T-helper 2 cell (primary cell): ENCODE results near the gene PLD1.
A peak's percentile ranks its signal among the peaks of the same experiment; 100 is the strongest.
"Not testable (repeated sequence)": the region's sequence is repeated elsewhere in the genome, so short reads cannot be mapped to it uniquely, and the experiment has no call there.

Source experiments
- DNase-seq, 5 experiments: peaks; one replicate each; pipeline versions ENCODE4 v3.0.0 to v3.0.0-alpha.2; 2012 to 2022

Gene PLD1

DNA sequence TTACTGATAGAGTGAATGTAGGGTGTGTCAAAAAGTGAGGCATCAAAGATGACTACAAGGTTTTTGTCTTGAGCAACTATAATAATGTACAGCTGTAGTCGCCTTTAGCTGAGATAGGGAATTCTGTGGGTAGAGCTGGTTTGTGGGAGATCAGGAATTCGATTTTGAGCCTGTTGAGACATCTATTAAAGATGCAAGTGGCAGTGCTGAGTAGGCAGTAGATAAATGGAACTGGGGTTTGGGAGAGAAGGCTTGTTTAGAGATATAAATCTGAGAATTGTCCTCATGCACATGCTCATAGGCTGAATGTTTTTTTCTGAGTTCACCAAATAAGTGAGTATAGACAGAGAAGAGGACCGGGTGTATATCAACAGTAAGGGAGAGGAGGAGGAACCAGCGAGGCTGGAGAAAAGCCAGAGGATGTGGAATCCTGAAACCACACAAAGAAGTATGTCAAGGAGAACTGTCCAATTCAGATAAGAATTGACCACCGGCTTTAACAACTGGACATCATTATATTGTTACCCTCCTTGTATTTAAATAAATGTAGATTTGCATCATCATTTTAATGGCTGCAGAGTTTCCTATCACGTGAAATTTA, 204.0 kb downstream of the PLD1 start:
- no peak for DNase-seq

DNA sequence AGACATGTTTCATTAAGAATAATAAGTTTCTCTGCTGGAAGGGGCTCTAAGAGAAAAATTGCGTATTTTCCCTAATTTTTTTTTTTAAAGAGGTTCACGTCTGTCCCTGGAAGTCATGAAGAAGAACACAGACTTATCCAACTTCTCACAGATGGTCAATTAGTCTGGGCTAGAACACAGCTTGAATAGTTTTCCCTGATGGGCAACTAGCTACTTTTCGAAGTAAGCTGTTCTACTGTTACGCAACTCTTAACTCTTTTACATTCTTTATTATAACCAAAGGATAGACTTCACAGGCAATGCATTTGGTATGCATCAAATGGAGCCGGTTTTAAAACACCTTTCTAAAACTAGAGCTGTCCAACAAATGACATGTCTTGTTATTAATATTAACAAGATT, 205.9 kb downstream of the PLD1 start:
- no peak for DNase-seq

DNA sequence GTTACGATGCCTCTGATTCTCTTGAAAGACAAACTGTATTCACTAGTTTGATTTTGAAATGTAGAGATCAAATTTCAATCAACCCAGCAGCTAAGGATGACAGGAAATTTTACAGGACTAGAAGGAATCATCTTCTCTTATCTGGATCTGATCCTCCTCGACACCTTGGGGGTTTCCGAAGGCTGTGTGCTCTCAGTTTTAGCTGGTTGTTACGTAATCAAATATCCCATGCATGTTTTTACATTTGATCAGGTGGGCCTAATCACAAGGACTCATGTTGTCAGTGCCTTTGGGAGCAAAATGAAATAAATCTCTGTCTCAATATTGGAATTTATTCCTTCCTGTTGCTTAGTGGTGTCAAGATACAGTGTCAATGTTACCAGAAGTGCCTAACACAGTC, 208.2 kb downstream of the PLD1 start:
- no peak for DNase-seq

DNA sequence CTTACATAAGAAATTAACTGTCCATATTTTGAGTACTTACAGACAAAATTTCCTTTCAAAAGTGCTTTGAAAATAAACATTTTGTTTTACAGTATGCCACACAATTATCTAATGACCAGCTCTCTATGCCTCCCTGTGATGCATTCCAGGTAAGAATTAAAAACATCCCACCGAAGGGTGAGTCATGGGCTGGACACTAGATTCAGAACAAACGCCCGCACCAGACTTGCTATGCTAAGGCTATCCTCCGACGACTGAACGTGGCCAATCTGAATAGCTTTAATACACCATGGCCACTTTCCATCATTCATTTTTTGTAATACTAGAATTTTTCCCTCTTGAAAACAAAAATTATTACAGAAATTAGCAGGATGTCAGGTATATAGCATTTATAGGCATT, 210.3 kb downstream of the PLD1 start:
- no peak for DNase-seq

DNA sequence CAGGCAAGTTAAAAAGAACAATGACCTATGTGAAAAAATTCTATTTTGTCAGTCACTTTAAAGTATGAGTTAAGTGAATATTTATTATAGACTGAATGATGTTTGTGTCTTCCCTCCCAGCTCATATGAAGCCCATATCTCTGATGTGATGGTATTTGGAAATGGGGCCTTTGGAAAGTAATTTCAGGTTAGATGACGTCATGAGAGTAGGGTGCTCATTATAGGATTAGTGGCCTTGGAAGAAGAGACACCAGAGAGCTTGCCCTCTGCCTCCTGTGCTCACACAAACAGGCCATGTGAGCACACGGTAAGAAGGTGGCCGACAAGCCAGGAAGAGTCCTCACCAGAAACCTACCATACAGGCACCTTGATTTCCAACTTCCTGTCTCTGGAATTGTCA, 211.3 kb downstream of the PLD1 start:
- no peak for DNase-seq

DNA sequence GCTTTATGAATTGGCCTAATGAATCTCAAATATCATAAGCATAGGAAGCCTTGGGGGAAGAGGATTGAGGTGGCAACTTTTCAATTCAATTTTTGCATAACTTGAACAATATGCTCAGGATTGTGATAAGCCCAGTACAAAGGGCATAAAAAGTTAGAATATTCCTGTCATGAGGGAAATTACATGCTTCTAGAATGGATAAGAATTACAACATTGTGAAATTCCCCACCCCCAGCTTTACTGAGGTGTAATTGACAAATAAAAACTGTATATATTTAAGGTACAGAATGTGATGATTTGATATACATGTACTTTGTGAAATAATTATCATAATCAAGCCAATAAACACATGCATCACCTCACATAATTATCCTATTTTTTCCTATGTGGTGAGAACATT, 217.5 kb downstream of the PLD1 start:
- no peak for DNase-seq

DNA sequence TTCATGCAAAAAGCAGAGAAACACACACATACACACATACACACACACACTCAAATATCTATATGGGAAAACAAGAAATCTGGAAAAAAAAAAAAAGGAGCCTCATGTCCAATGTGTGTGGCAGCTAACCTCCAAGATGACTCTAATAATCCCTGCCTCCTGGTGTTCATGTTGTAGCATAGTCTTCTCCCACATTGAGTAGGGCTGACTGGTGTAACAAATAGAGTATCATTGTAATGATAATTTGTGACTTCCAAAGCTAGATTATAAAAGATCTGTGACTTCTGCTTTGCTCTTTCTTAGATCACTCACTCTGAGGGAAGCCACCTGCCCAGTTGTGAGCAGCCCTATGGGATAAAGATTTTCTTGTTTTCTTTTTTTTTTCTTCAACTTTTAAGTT, 219.2 kb downstream of the PLD1 start:
- no peak for DNase-seq

DNA sequence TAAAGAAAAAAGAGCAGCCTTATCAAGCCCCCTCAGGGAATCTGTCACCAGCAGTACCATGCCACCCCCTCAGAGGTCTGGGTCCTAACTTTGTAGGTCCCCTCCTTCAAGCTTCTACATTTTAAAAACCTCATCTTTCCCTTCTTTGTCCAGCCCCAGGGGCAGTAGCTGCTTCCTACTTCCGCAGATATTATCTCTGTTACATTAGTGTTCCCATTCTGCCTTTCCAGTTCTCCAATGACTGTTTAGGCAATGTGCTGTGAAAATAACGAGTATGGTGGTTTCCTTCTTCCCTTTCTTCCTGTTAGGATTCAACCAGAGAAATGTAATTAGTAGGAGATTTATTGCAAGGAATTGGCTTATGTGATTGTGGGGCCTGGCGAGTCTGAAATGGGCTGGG, 224.0 kb downstream of the PLD1 start:
- DNase-seq, result no peak

DNA sequence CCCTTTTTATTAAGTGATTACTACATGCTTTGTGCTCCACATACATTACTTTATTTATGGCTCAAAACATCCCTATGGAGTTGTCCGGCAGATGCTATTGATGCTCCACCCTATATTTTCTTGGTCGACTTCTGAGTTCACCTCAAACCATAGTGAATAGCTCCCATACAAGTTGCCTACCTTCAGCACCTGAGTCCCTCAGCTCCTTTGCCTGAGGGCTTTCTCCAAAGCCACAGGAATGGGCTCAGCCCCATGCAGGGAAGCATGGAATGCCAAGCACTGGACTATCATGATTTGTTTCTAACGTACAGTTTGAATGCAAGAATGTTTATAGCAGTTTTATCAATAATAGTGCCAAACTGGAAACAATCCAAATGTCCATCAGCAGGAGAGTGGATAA, 225.2 kb downstream of the PLD1 start:
- DNase-seq, result no peak

DNA sequence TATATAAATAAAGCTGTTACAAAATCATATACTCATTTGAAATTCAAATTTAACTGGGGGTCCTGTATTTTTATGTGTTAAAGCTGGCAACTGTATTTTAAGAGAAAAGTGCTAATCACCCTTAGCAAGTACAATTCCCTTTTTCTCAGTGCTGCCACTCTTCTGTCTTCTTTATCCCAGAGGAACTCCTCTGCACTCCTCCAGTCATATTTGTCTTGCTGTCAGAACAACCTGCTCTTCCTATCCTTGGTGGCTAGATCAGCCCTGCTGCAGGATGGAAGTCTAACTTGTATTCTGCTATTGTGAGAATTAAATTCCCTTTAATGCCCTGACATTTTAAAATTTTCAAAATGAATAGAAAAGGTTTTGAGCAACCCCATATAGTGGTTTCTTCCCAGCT, 226.2 kb downstream of the PLD1 start:
- DNase-seq, result no peak

DNA sequence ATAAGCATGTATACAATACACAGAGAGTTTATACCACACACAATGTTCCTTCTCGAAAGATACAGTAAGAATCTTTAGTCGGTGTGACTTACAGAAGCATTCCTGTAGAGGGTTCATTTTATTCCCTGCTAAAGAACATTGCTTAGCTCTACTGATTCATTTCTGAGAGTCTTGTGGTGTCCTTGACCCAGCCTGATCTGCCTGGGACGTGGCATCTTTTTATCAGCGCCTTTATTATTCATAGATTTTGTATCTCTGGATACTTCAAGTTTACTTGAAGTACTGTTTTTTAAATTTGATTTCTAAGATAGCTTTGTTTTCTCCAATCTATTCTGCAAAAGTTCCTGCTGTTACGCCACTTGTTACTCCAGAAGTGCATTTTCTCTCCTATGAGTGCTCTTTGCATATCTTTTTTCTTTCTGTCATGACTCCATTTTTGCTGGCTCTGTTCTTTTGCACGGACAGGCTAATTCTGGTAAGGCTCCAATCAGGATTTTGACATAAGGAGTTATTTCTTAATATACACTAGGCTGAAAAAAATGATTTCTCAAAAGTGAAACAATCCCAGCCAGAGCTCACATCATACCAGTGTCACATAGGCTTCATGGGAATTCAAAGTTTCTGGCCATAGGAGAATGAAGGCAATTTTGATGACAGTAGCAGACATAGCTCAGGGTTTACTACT, 235.6 kb downstream of the PLD1 start:
- DNase-seq, result no peak

DNA sequence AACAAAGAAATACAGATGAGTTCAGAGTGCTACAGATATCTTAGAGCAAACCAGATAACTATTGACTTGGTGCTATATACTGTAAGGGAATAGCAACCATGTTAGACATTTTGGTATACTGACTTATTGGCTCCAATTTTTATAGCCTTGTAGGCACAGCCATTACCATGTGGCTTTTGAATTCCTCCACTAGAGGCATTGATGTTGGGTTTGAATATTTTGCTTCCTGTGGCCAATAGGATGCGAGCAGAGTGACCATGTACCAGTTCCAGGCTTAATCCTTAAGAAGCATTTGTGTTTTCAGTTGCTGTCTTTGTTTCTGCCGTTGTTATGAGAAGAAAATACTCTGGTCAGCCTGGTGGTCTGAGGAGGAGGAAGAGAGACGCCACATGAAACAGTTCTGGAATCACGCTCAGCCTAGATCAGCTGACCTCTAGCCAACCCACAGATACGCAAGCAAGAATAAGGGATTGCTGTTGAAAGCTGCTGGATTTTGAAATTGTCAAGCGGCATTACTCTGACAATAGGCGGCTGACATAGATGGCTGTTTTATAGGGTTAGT, 240.6 kb downstream of the PLD1 start:
- no peak for DNase-seq

DNA sequence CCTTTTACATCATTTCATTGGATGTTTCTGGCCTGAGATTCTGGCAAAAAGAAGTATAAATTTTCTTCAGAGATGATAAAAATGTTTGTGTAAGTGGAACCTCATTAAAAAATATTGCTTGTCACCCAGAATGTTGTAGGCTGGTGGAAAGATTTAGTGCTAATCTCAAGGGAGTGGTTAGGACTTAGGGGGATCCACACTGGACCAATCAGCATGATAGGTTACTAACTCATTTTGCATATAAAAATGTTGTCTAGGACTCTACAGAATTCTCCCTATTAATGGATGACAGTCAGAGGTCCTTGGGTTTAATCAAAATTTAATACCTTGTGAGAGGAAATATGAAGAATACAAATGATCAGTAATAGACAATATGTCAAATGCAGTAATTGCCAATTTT, 241.5 kb downstream of the PLD1 start:
- DNase-seq, result no peak

DNA sequence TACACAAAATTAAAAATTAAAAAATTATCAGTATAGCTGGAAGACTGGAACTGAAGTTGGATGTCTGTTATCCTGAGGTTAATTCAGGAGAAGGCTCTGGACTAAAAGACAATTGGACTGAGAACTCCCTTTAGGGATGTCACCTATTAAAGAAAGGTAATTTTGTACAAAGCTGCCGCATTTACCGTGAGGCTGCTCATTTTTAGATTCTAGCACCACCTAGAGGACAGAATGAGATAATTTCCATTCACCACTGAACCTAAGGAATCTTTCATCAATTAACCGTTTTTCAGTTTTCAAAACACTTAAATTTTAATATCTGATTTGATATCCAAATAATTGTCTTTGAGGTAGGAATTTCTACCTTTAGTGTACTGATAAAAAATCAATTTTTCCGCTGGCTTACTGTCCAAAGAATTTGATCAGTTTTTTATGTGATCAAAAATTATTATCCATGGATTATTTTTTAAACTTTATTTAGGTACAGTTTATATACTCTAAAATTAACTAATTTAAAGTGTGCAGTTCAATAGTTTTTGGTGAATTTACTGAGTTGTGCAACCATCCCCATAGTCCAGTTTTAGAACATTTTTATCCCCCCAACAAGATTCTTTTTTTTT, 243.4 kb downstream of the PLD1 start:
- DNase-seq, result peak in 2 of 5 experiments; percentile 25 to 66

DNA sequence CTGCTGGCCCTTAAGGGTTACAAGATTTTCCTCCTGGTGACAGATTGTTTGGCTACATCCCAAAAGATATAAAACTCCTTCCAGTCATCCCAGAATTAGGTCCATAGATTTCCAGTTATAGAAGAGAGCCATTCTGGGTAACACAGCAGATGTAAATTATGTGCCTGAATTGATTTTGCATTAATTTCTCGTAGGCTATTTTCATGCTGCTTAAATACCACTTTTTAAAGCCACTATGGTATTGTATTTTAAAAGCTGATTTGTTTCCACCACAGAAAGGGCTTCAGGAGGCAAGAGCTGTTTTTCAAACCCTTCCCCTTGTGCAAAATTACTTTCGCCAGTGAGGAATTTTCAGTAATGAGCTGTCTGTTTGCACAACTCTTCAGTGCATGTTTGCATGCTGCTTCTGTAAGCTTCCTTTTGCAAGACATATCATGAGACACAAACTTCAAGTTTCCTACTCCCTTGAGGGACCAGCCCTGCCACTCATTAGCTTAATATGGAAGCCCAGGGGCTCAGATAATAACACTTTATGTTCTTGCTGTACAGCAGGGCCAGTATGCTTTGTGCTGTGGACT, 244.7 kb downstream of the PLD1 start:
- no peak for DNase-seq

DNA sequence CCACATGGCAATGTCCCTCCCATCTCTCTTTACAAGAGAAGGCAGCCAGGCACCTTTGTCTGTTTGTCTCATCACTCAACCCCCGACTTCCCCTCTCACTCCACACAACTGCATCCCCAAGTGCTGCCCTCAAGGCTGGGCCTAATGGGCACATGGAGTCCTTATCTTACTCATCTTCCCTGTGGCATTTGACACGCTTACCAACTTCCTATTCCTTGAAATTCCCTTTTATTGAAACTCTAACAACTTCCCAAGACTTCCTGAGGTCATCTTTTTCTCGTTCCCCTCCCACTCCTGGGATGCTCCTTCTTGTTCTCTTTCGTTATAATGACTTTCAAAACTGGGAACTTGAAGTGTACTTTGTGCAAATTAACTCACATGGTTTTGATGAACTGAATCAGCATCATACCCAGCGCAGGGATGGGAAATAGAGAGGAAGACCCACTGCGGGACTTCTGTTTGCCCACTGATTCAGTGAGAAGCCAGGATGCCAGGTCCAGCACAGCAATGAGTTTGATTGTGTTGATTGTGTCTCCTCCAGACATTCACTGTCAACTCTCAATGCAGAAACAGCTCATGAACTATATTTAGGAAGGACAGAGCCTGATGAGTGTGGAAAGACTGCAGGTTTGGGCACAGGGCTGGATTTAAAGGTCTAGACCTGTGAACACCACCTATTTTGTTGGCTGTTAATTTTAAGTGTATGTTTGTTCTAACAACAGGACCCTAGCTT, 245.4 kb downstream of the PLD1 start:
- DNase-seq, result no peak

DNA sequence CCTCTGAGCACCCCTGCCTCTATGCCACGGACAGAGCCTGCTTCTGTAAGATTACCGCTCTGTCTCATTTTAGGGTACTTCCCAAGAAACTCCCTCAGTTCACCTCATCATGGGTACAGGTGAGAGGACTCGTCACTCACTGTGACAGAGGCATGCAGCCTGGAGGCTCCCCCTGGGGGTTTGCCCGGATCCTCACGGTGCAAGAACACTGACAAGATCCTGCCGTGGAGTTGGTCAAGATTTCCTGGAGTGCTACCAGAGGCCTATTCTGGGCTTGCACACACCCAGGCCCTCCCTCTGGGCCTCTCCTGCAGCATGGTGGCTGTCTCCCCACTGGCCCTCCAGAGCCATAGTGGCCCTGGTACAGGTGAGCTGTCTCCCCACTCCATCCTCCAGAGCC, 247.0 kb downstream of the PLD1 start:
- no peak for DNase-seq

DNA sequence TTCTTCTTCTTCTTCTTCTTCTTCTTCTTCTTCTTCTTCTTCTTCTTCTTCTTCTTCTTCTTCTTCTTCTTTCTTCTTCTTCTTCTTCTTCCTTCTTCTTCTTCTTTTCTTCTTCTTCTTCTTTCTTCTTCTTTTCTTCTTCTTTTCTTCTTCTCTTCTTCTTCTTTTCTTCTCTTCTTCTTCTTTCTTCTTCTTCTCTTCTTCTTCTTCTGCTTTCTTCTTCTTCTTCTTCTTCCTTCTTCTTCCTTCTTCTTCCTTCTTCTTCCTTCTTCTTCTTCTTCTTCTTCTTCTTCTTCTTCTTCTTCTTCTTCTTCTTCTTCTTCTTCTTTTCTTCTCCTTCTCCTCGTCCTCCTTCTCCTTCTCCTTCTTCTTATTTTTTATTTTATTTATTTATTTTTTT, 247.8 kb downstream of the PLD1 start:
- not testable (repeated sequence) for DNase-seq

DNA sequence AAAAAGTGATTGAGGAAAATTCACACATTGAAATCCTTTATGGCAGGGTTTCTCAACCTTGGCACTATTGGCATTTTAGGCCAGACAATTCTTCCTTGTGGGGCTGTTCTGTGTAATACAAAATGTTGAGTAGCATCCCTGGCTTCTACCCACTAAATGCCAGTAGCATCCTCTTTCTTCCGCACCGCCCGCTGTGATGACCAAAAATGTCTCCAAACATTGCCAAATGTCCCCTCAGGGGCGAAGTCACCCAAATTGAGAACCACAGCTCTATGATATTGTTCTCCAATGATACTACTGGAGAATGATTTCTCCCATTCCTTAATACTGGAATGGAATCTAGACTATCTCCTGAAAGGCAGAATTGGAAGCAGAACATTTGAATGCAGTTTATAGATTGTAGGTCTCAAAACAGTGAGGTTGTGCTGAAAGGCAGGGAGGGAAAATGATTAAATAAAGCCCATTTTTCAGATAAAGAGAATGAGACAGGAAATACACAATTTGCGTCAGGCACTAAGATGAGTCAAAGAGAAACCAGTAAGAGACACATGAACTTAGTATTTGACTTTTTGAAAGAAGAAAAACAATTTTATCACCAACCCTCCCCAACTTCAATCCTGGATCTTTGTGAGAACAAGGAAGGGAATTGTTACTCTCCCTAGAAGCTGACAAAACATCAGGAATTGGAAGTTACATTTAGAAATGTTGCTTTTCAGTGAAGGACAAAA, 248.5 kb downstream of the PLD1 start:
- peak in 1 of 5 experiments; percentile 91 for DNase-seq

DNA sequence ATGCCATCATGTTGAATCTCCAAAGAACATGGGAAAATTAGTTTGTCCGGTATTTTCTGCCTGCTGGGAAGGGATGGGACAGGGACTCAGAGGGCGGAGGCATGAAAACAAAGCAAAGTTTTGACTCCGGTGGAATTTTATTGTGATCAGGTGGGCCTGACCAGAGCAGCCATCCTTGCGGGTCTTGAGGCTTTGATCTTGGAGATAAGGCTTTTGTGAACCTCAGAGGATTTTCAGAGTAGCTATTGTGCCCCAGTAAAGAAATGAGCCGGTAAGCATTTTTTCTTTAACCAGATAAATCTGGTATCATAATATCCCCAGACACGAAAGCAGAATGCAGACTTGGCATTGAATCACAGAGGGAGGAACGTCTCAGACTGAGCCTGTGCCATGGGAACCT, 250.7 kb downstream of the PLD1 start:
- peak in 1 of 5 experiments; percentile 86 for DNase-seq

DNA sequence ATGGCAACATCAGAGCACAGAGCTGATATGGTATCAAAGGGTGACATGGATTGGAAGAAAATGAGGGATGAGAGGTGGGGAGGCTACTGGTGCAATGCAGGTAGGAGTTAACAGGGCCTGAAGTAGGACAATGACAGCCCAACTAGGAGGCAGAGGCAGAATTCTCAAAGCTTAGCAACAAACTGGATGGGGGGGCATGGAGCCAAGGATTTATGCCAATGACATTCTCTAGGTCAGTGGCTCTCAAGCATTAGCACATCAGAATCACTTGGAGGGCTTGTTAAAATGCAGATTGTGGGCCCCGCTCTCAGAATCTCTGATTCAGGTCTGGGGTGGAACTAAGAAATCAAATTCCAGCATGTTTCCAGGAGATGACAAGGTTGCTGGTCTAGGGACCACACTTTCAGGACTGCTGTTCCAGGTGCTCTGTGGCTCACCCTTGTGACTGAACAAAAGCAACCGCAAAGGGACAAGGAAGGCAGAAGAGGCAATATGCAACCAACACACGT, 252.0 kb downstream of the PLD1 start:
- no peak for DNase-seq

DNA sequence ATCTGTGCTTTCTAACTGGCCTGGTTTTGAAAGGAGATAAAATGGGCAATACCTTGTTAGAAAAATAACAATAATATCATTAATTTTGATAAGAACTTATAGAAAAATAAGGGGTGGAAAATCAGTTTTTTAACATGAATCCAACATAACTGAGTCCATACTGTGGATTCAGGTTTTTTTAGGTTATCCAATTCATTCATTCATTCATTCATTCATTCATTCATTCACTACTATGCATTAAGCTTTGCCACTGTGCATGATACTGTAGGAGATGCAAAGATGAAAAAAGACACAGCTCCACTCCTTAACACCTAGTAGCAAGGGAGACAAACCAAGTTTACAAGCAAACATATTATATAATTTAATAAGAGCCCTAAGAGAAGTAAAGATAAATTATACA, 253.1 kb downstream of the PLD1 start:
- DNase-seq, result no peak
